Right renal cortex interstitium (tissue), 3 donors: ENCODE data around the gene IGSF8. TPM values are rescaled to one million over a fixed set of nuclear protein-coding genes. Genes with fewer than 3 reads are reported as not detected.

ENCODE experiments used
- DNase-seq, 3 donors: peaks; one replicate each; pipeline ENCODE4 v3.0.0-alpha.2; 2013; ENCODE audit warnings: low read depth in 3 of 3, low spot score in 2 of 3
- polyA plus RNA-seq, 3 donors: library from polyadenylated mRNA; unstranded; fragments of 120-200 nt; gene quantifications; one replicate each; pipeline ENCODE4 v1.2.1, GENCODE V29; 2013; ENCODE audit not compliant: insufficient read length in 3 of 3

Gene IGSF8
- polyA plus RNA-seq: 10 to 100 TPM; 24.8 to 33.0 (median 29.2) TPM

- no peak for DNase-seq
Observed at GRCh38 chr1:160097911-160098851, at the start of gene IGSF8. IGSF8 (minus strand) TSS chr1:160098619; CDS start chr1:160098472, 147 bp downstream.

GRCh38 chr1:160148121-160148520, 49.7 kb upstream of the IGSF8 start:
- no peak for DNase-seq

- no peak for DNase-seq
Observed at GRCh38 chr1:160146107-160146506, 47.7 kb upstream of the IGSF8 start.

GRCh38 chr1:160144921-160145320, 46.5 kb upstream of the IGSF8 start:
- no peak for DNase-seq

- no peak for DNase-seq
Observed at GRCh38 chr1:160143695-160144094, 45.3 kb upstream of the IGSF8 start.

- no peak for DNase-seq
Observed at GRCh38 chr1:160139840-160140239, 41.4 kb upstream of the IGSF8 start.

GRCh38 chr1:160137216-160137862, 38.9 kb upstream of the IGSF8 start:
- DNase-seq: no peak

GRCh38 chr1:160136926-160137200, 38.4 kb upstream of the IGSF8 start:
- no peak for DNase-seq

GRCh38 chr1:160136121-160136925, 37.9 kb upstream of the IGSF8 start:
- DNase-seq: no peak

- DNase-seq: no peak
Observed at GRCh38 chr1:160134791-160135572, 36.6 kb upstream of the IGSF8 start.

- DNase-seq: no peak
Observed at GRCh38 chr1:160133990-160134770, 35.8 kb upstream of the IGSF8 start.

- DNase-seq: no peak
Observed at GRCh38 chr1:160131803-160132565, 33.6 kb upstream of the IGSF8 start.

- DNase-seq: no peak
Observed at GRCh38 chr1:160130939-160131338, 32.5 kb upstream of the IGSF8 start.

- no peak for DNase-seq
Observed at GRCh38 chr1:160130486-160130885, 32.1 kb upstream of the IGSF8 start.

GRCh38 chr1:160129966-160130365, 31.5 kb upstream of the IGSF8 start:
- no peak for DNase-seq

GRCh38 chr1:160129558-160129957, 31.1 kb upstream of the IGSF8 start:
- DNase-seq: no peak

GRCh38 chr1:160129046-160129445, 30.6 kb upstream of the IGSF8 start:
- no peak for DNase-seq

GRCh38 chr1:160128636-160129035, 30.2 kb upstream of the IGSF8 start:
- no peak for DNase-seq
